WTC11 (cell line): ENCODE results near the gene KBTBD8. TPM values are rescaled to one million over a fixed set of nuclear protein-coding genes. Genes with fewer than 3 reads are reported as not detected.

Experiments
- ATAC-seq: fragments of 200-7000 bp; cut with Tn5 transposase; 2 replicates; pipeline ENCODE4 v1.10.0; 2021; ENCODE audit warnings: mild to moderate bottlenecking, moderate library complexity
- CTCF ChIA-PET: fragments of 300-600 bp; sonication (Branson Sonifier 250); formaldehyde crosslinking; loops from one replicate; lab custom pipeline; 2021; ENCODE audit warnings: antibody characterized with exemption; lab: Charles Lee
- POLR2A ChIA-PET: fragments of 350-600 bp; sonication (Branson Sonifier 250); formaldehyde crosslinking; loops from one replicate; lab custom pipeline; 2021; ENCODE audit warnings: antibody characterized with exemption; lab: Charles Lee
- DNase-seq: peaks from one replicate; pipeline ENCODE4 v3.0.0; 2021; ENCODE audit warnings: low spot score
- H3K27ac Mint-ChIP-seq: 2 replicates; pipeline ENCODE4 v1.8.0; 2021; ENCODE audit warnings: mixed read lengths
- H3K27me3 Mint-ChIP-seq: 2 replicates; pipeline ENCODE4 v1.8.0; 2021; ENCODE audit warnings: low read depth, mild to moderate bottlenecking, moderate library complexity, mixed read lengths
- H3K36me3 Mint-ChIP-seq: 2 replicates; pipeline ENCODE4 v1.8.0; 2021; ENCODE audit warnings: mixed read lengths
- H3K4me1 Mint-ChIP-seq: 2 replicates; pipeline ENCODE4 v1.8.0; 2022; ENCODE audit warnings: mixed read lengths
- H3K4me3 Mint-ChIP-seq: 2 replicates; pipeline ENCODE4 v1.8.0; 2021; ENCODE audit warnings: mild to moderate bottlenecking, moderate library complexity, mixed read lengths
- H3K9me3 Mint-ChIP-seq: 2 replicates; pipeline ENCODE4 v1.8.0; 2021; ENCODE audit warnings: mixed read lengths
- CREB1 ChIP-seq: sonication (generic); formaldehyde crosslinking; IDR thresholded peaks from 2 replicates; pipeline ENCODE4 v1.8.0; 2023; ENCODE audit warnings: mild to moderate bottlenecking, missing genetic modification reagents
- E2F1 ChIP-seq: sonication (generic); formaldehyde crosslinking; IDR thresholded peaks from 2 replicates; pipeline ENCODE4 v1.8.0; 2022; ENCODE audit warnings: mild to moderate bottlenecking, missing genetic modification reagents
- EMX1 ChIP-seq: fragments of 250-450 bp; sonication (Bioruptor Pico); IDR thresholded peaks from 2 replicates; pipeline ENCODE4 v1.8.0; 2021; ENCODE audit warnings: mild to moderate bottlenecking
- NR1H2 ChIP-seq: sonication (generic); formaldehyde crosslinking; IDR thresholded peaks from 2 replicates; pipeline ENCODE4 v1.9.0; 2021; ENCODE audit warnings: mild to moderate bottlenecking, moderate library complexity, missing genetic modification reagents
- NR2C2 ChIP-seq: sonication (generic); formaldehyde crosslinking; IDR thresholded peaks from 2 replicates; pipeline ENCODE4 v1.8.0; 2022; ENCODE audit warnings: mild to moderate bottlenecking, missing genetic modification reagents
- ZBTB21 ChIP-seq: sonication (generic); formaldehyde crosslinking; IDR thresholded peaks from 2 replicates; pipeline ENCODE4 v1.8.1; 2023; ENCODE audit warnings: mild to moderate bottlenecking, missing genetic modification reagents, borderline replicate concordance
- ZBTB43 ChIP-seq: sonication (generic); formaldehyde crosslinking; IDR thresholded peaks from 2 replicates; pipeline ENCODE4 v1.8.1; 2023; ENCODE audit warnings: mild to moderate bottlenecking, missing genetic modification reagents
- ZNF219 ChIP-seq: sonication (generic); formaldehyde crosslinking; IDR thresholded peaks from 2 replicates; pipeline ENCODE4 v1.8.0; 2023; ENCODE audit warnings: missing genetic modification reagents, mild to moderate bottlenecking, borderline replicate concordance
- ZNF232 ChIP-seq: sonication (generic); formaldehyde crosslinking; IDR thresholded peaks from 2 replicates; pipeline ENCODE4 v1.8.0; 2022; ENCODE audit warnings: mild to moderate bottlenecking, missing genetic modification reagents
- ZNF263 ChIP-seq: sonication (generic); formaldehyde crosslinking; IDR thresholded peaks from 2 replicates; pipeline ENCODE4 v1.8.1; 2022; ENCODE audit warnings: low read depth, mild to moderate bottlenecking, moderate library complexity, missing genetic modification reagents
- ZNF671 ChIP-seq: fragments of 250-450 bp; sonication (Bioruptor Pico); IDR thresholded peaks from 2 replicates; pipeline ENCODE4 v1.8.0; 2021; ENCODE audit warnings: mild to moderate bottlenecking
- total RNA-seq: library from RNA; stranded (reverse); gene quantifications from 3 replicates; pipeline ENCODE4 v1.2.3, GENCODE V29; 2021
- TF ChIP-seq, protein P1 (sequence below): sonication (generic); formaldehyde crosslinking; IDR thresholded peaks from 2 replicates; pipeline ENCODE4 v1.8.1; 2022; ENCODE audit warnings: low read depth, missing genetic modification reagents, borderline replicate concordance
- TF ChIP-seq, protein P2 (sequence below): sonication (generic); formaldehyde crosslinking; IDR thresholded peaks from 2 replicates; pipeline ENCODE4 v1.8.0; 2023; ENCODE audit warnings: missing genetic modification reagents
- TF ChIP-seq, protein P3 (sequence below): sonication (generic); formaldehyde crosslinking; IDR thresholded peaks from 2 replicates; pipeline ENCODE4 v1.8.0; 2023; ENCODE audit warnings: missing genetic modification reagents, mild to moderate bottlenecking, borderline replicate concordance
- TF ChIP-seq, protein P4 (sequence below): fragments of 250-450 bp; sonication (Bioruptor Pico); IDR thresholded peaks from 2 replicates; pipeline ENCODE4 v1.9.0; 2021; ENCODE audit warnings: mild to moderate bottlenecking
- TF ChIP-seq, protein P5 (sequence below): sonication (generic); formaldehyde crosslinking; IDR thresholded peaks from 2 replicates; pipeline ENCODE4 v1.8.1; 2023; ENCODE audit warnings: mild to moderate bottlenecking, missing genetic modification reagents, moderate library complexity
- TF ChIP-seq, protein P6 (sequence below): sonication (generic); formaldehyde crosslinking; IDR thresholded peaks from 2 replicates; pipeline ENCODE4 v1.8.1; 2022; ENCODE audit warnings: mild to moderate bottlenecking, moderate library complexity, missing genetic modification reagents

Gene KBTBD8
- total RNA-seq, 1 experiment from 2014 or later = 15.0 TPM

DNA sequence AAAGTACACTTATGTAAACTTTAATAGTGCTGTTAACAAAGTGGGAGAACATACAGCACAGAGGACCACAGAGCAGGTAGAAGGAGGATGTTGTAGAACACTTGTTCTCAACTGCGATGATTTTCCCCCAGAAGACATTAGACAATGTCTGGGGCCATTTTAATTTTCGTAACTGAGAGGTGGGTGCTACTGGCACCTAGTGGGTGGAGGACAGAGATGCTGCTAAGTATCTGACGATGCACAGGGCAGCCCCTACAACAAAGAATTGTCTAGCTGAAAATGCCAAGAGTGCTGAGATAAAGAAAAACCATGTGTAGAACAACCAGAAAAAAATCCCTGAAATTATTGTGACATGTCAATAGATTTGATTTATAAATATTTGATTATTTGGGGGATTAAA lies 5.0 kb upstream of the KBTBD8 start:
- CTCF ChIA-PET = no interaction called here
- TF ChIP-seq, protein P1, sequence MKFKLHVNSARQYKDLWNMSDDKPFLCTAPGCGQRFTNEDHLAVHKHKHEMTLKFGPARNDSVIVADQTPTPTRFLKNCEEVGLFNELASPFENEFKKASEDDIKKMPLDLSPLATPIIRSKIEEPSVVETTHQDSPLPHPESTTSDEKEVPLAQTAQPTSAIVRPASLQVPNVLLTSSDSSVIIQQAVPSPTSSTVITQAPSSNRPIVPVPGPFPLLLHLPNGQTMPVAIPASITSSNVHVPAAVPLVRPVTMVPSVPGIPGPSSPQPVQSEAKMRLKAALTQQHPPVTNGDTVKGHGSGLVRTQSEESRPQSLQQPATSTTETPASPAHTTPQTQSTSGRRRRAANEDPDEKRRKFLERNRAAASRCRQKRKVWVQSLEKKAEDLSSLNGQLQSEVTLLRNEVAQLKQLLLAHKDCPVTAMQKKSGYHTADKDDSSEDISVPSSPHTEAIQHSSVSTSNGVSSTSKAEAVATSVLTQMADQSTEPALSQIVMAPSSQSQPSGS (CRISPR knock-in tag) = no peak
- TF ChIP-seq CREB1 (CRISPR knock-in tag) = no peak
- TF ChIP-seq, protein P2, sequence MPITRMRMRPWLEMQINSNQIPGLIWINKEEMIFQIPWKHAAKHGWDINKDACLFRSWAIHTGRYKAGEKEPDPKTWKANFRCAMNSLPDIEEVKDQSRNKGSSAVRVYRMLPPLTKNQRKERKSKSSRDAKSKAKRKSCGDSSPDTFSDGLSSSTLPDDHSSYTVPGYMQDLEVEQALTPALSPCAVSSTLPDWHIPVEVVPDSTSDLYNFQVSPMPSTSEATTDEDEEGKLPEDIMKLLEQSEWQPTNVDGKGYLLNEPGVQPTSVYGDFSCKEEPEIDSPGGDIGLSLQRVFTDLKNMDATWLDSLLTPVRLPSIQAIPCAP (CRISPR knock-in tag) = no peak
- TF ChIP-seq, protein P3, sequence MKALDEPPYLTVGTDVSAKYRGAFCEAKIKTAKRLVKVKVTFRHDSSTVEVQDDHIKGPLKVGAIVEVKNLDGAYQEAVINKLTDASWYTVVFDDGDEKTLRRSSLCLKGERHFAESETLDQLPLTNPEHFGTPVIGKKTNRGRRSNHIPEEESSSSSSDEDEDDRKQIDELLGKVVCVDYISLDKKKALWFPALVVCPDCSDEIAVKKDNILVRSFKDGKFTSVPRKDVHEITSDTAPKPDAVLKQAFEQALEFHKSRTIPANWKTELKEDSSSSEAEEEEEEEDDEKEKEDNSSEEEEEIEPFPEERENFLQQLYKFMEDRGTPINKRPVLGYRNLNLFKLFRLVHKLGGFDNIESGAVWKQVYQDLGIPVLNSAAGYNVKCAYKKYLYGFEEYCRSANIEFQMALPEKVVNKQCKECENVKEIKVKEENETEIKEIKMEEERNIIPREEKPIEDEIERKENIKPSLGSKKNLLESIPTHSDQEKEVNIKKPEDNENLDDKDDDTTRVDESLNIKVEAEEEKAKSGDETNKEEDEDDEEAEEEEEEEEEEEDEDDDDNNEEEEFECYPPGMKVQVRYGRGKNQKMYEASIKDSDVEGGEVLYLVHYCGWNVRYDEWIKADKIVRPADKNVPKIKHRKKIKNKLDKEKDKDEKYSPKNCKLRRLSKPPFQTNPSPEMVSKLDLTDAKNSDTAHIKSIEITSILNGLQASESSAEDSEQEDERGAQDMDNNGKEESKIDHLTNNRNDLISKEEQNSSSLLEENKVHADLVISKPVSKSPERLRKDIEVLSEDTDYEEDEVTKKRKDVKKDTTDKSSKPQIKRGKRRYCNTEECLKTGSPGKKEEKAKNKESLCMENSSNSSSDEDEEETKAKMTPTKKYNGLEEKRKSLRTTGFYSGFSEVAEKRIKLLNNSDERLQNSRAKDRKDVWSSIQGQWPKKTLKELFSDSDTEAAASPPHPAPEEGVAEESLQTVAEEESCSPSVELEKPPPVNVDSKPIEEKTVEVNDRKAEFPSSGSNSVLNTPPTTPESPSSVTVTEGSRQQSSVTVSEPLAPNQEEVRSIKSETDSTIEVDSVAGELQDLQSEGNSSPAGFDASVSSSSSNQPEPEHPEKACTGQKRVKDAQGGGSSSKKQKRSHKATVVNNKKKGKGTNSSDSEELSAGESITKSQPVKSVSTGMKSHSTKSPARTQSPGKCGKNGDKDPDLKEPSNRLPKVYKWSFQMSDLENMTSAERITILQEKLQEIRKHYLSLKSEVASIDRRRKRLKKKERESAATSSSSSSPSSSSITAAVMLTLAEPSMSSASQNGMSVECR (CRISPR knock-in tag) = no peak
- no peak for TF ChIP-seq E2F1
- no peak for TF ChIP-seq NR1H2 (CRISPR knock-in tag)
- no peak for TF ChIP-seq ZNF263
- TF ChIP-seq, protein P4, sequence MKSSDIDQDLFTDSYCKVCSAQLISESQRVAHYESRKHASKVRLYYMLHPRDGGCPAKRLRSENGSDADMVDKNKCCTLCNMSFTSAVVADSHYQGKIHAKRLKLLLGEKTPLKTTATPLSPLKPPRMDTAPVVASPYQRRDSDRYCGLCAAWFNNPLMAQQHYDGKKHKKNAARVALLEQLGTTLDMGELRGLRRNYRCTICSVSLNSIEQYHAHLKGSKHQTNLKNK (CRISPR knock-in tag) = no peak
- no peak for TF ChIP-seq NR2C2 (CRISPR knock-in tag)
- TF ChIP-seq ZBTB21 (CRISPR knock-in tag) = no peak
- no peak for TF ChIP-seq ZNF219 (CRISPR knock-in tag)
- no peak for TF ChIP-seq ZNF232
- no peak for TF ChIP-seq ZNF671 (CRISPR knock-in tag)
- no peak for TF ChIP-seq EMX1 (CRISPR knock-in tag)
- TF ChIP-seq, protein P5, sequence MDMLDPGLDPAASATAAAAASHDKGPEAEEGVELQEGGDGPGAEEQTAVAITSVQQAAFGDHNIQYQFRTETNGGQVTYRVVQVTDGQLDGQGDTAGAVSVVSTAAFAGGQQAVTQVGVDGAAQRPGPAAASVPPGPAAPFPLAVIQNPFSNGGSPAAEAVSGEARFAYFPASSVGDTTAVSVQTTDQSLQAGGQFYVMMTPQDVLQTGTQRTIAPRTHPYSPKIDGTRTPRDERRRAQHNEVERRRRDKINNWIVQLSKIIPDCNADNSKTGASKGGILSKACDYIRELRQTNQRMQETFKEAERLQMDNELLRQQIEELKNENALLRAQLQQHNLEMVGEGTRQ = no peak
- no peak for TF ChIP-seq ZBTB43 (CRISPR knock-in tag)
- TF ChIP-seq, protein P6, sequence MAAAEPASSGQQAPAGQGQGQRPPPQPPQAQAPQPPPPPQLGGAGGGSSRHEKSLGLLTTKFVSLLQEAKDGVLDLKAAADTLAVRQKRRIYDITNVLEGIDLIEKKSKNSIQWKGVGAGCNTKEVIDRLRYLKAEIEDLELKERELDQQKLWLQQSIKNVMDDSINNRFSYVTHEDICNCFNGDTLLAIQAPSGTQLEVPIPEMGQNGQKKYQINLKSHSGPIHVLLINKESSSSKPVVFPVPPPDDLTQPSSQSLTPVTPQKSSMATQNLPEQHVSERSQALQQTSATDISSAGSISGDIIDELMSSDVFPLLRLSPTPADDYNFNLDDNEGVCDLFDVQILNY (CRISPR knock-in tag) = no peak
- DNase-seq = no peak
- 0 out of 2 replicates have a peak, but pooled peaks cover 5% of the 10 kb centered on the region for H3K27me3 Mint-ChIP-seq
- H3K4me1 Mint-ChIP-seq = peaks cover 24% of the 10 kb centered on the region
- peaks cover 16% of the 10 kb centered on the region for H3K9me3 Mint-ChIP-seq
- H3K4me3 Mint-ChIP-seq = no peak overlapping the region
- no peaks in the 10 kb centered on the region for H3K36me3 Mint-ChIP-seq
- ATAC-seq = no peak
- POLR2A ChIA-PET = no interaction called here
- H3K27ac Mint-ChIP-seq = no peak overlapping the region
